NCI-H2196 treated with DMSO at 0.1 percent for 48 hours (cell line): ENCODE data around the gene ARHGAP28.
"Not testable (repeated sequence)": the region's sequence is repeated elsewhere in the genome, so short reads cannot be mapped to it uniquely, and the experiment has no call there.

ENCODE experiments used
- DNase-seq: peaks from one replicate; lab custom pipeline; 2025; ENCODE audit not compliant: unreplicated experiment; lab: John Stamatoyannopoulos, UW

ARHGAP28 gene

DNA sequence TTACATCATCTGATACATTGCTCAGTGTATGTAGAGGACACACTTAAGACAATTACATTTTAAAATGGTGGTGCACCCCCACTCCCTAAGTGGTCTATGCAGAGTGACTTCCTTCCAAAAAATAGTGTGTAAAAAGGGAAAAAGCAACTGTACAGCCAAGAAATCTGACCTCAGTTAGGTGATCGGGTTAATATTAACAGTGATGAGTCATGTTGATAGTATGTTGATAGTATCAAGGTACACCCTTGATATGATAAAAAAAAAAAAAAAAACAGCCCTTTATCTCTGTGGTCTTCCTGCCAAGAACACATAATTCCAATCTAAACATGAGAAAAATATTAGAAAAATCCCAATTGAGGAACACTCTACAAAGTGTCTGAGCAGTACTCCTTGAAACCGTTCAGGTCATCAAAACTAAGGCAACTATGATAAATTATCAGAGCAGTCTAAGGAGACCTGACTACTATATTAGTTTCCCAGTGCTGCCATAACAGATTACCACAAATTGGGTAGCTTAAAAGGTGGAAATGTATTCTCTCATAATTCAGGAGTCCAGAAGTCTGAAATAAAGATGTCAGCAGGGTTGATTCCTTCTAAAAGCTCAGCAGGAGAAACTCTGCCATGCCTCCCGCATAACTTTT is 171.9 kb downstream of the ARHGAP28 start:
- DNase-seq = no peak

DNA sequence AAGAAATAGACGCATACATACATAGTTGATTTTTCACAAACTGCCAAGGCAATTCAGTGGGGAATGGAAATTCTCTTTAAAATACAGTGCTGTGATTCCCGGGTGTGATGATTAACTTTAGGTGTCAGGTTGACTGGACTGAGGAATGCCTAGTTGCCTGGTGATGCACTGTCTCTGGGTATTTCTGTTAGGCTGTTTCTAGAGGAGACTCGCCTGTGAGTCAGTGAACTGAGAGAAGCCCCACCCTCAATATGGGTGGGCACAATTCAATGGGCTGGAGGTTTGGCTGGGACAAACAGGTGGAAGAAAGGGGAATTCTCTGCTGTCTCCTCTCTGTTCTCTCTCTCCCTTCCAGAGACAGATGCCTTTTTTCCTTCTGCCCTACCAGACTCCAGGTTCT is 187.6 kb downstream of the ARHGAP28 start:
- DNase-seq = no peak

GRCh38 chr18:6920099-6920955 is 190.8 kb downstream of the ARHGAP28 start:
- DNase-seq = peak; percentile 46

DNA sequence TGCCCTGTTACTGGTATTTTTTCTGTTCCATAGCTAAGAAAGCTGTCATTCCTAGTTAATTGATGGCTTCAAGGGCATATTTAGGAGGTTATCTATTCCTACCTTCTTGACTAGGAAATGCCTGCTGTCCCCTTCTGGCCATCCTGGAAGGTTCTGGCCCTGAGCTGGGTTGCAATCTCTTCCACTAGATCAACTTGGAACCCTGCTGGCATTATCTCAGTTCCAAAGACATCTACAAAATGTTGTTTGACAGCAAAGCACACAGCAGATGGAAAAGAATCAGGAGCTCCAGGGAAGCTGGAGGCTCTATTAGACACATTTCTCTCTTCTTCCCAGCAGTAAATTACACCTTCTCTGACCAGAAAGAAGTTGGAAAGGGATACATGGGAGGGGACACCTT is 192.1 kb downstream of the ARHGAP28 start:
- no peak for DNase-seq

- DNase-seq = no peak
Observed at GRCh38 chr18:6923220-6923619, 193.7 kb downstream of the ARHGAP28 start.

DNA sequence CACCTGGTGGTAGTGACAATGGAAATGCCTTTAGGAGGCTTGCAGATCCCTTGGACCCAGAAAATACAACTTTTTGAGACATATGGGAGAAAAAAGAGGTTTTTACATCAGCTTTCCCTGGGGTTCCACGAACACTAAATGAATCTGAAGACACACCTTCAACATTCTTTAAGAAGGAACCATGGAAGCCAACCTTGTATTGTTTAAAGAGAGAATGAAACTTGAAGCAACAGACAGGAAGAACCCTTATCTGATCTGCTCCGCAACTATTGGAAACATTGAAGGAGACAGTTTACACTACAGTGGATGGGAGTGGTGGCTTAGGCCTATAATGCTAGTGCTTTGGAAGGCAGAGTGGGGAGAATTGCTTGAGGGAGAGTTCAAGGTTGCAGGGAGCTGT is 197.6 kb downstream of the ARHGAP28 start:
- DNase-seq = no peak

DNA sequence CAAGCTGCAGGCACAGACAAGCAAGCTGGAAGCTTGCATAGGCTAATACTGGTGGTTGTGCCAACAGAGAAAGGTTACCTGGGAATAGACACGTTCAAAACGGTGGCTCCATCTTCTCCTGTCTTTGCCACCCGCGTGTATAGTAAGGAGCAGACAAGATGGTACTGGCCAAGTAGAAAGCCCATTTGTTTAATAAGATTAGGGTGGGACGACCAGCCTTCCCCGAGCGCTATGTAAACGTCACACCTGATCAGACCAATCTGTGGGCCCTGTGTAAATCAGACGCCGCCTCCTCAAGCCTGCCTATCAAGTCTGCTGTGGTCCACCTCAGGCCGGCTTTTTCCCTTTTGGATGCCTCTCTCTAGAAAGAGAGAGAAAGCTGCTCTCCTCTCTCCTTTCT is 198.8 kb downstream of the ARHGAP28 start:
- no peak for DNase-seq

DNA sequence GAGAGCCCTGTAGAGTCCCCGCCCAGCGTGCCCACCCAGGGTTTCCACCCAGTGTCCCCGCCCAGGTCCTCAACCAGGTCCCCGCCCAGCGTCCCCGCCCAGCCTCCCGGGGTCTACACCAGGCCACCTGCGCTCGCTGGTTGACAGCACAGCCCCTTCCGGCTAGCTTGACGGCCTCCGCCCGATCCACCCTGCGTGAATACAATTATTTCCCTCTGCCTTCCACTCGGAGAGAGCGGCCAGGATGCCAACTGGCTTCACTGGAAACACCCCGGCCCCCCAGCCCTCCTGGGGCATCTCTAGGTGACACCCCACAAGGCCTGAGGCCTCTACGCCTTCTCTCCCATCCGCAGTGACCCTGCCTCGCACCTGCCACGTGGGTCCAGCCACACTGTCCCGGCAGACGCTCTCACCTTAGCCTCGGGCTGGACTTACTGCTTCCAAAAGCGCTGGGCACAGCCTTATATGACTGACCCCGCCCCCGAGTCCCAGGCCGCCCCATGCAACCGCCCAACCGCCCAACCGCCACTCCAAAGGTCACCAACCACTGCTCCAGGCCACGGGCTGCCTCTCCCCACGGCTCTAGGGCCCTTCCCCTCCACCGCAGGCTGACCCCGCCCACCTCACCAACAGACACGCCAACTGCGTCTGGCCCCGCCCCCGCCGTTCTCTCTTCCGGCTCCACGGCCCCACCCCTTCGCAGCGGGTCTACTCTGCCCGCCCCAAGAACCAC is 200.0 kb downstream of the ARHGAP28 start:
- no peak for DNase-seq

- DNase-seq = no peak
Observed at GRCh38 chr18:6934859-6935258, 205.3 kb downstream of the ARHGAP28 start.

- no peak for DNase-seq
Observed at GRCh38 chr18:6938003-6938402, 208.5 kb downstream of the ARHGAP28 start.

- DNase-seq = not testable (repeated sequence)
Observed at GRCh38 chr18:6938403-6938802, 208.9 kb downstream of the ARHGAP28 start.

- DNase-seq = no peak
Observed at GRCh38 chr18:6939972-6940371, 210.5 kb downstream of the ARHGAP28 start.

DNA sequence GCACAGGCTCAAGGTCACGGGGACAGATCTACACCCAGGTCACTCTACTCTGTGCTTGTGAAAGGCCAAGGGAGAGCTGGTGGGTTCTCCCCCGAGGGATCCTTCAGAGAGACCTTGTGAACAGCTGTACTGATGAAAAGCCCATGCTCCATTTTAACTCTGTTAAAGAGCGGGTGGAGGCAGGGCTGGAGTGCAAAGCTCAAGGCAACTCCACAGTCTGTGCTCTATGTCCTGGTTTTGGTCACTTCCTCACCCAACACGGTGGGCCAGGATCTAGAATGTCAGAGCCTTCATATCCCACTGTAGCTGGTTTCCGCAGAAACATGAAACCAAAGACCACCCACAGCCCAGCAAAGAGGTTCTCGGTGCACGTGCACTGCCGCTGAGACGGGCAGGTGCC is 210.9 kb downstream of the ARHGAP28 start:
- DNase-seq = no peak

- DNase-seq = no peak
Observed at GRCh38 chr18:6941996-6942395, 212.5 kb downstream of the ARHGAP28 start.

- DNase-seq = no peak
Observed at GRCh38 chr18:6942742-6943141, 213.2 kb downstream of the ARHGAP28 start.

- peak; percentile 27 for DNase-seq
Observed at GRCh38 chr18:6943143-6943542, 213.6 kb downstream of the ARHGAP28 start.

DNA sequence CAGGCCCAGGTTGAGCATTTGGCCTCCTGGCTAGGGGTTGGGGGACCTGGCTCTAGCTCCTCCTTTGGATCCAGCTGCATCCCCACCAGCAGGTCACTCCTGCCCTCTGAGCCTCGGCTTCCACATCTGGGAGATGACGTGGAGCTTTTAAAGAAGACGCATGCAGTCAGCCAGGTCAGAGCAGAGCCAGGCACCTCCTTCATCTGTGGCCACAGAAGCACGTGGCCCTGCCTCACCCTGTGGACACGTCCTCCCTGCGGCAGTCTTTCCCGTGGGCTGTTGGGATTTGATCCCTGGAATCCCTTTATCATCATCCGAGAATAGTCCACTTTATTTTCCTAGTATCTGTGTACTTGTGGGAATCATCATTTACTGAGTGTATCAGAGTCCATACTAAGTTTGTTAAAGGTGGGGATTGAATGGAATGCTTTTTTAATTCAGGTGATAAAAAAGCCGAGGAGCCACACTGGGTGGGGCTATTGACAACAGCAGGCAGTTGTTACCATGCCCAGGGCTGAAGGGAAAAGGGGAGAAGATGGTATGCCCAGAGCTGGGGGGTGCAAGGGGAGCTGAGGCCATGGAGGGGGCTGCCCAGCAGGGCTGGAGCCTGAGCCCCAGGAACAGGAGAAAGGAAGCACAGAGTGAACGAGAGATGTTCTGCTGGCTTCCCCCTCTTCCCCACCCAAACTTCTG is 218.0 kb downstream of the ARHGAP28 start:
- no peak for DNase-seq

- no peak for DNase-seq
Observed at GRCh38 chr18:6948281-6949055, 219.0 kb downstream of the ARHGAP28 start.

GRCh38 chr18:6949800-6950586 is 220.5 kb downstream of the ARHGAP28 start:
- DNase-seq = no peak

DNA sequence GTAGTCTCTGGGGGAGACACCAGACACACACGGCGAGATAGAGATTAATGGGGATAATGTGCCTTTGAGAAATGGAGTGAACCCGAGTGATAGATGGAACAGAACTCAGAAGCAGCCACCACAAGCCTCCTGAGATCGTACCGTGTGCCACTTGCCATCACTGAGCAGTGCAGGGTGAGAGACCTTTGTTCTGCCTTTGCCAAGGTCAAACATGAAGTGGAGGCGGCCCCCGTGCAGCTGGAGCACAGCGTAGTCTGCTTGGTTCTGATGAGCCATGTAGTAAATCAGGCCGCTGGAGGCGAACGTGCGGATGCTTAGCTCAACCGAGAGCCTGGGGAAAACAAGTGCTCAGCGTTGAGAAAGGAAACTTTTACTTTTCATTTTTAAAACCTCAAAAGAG is 221.1 kb downstream of the ARHGAP28 start:
- no peak for DNase-seq
